T-helper 2 cell treated with Interferon-gamma antibody and Interleukin-4, amounts not matched to agents 5 μg/mL and 100 μg/mL, for 36 hours (primary cell): ENCODE data around the gene CREBBP.

ENCODE experiments used
- DNase-seq: peaks from one replicate; pipeline ENCODE4 v3.0.0; 2021; ENCODE audit warnings: low spot score
- H3K27ac Mint-ChIP-seq: one replicate; pipeline ENCODE4 v1.8.0; 2021; ENCODE audit warnings: mild to moderate bottlenecking, mixed read lengths
- H3K27me3 Mint-ChIP-seq: one replicate; pipeline ENCODE4 v1.8.0; 2021; ENCODE audit warnings: low read depth, mixed read lengths
- H3K36me3 Mint-ChIP-seq: one replicate; pipeline ENCODE4 v1.8.0; 2021; ENCODE audit warnings: low read depth, mixed read lengths
- H3K4me1 Mint-ChIP-seq: one replicate; pipeline ENCODE4 v1.8.0; 2021; ENCODE audit warnings: low read depth, mixed read lengths
- H3K4me3 Mint-ChIP-seq: one replicate; pipeline ENCODE4 v1.8.0; 2022; ENCODE audit warnings: mild to moderate bottlenecking, moderate library complexity, mixed read lengths
- H3K9me3 Mint-ChIP-seq: one replicate; pipeline ENCODE4 v1.8.0; 2021; ENCODE audit warnings: mixed read lengths

The CREBBP gene

GRCh38 chr16:3776316-3776715, 104.2 kb downstream of the CREBBP start:
- Mint-ChIP-seq H3K9me3 (no peaks in the 10 kb centered on the region), H3K36me3 (peaks cover 41% of the 10 kb centered on the region), H3K27ac (no peak overlapping the region), H3K27me3 (no peaks in the 10 kb centered on the region), H3K4me3 (no peak overlapping the region), H3K4me1 (peaks cover 5% of the 10 kb centered on the region)
- DNase-seq: no peak

- H3K27ac Mint-ChIP-seq: no peak overlapping the region
- H3K4me3 Mint-ChIP-seq: no peak overlapping the region
- H3K4me1 Mint-ChIP-seq: no peaks in the 10 kb centered on the region
- H3K27me3 Mint-ChIP-seq: no peaks in the 10 kb centered on the region
- H3K36me3 Mint-ChIP-seq: peaks cover 45% of the 10 kb centered on the region
- H3K9me3 Mint-ChIP-seq: no peaks in the 10 kb centered on the region
- no peak for DNase-seq
Measured at GRCh38 chr16:3774819-3775218, 105.7 kb downstream of the CREBBP start.

- H3K9me3 Mint-ChIP-seq: no peaks in the 10 kb centered on the region
- DNase-seq: no peak
- H3K36me3 Mint-ChIP-seq: peaks cover 47% of the 10 kb centered on the region
Measured at GRCh38 chr16:3774156-3774767, 106.3 kb downstream of the CREBBP start.

GRCh38 chr16:3773663-3774062, 106.8 kb downstream of the CREBBP start:
- Mint-ChIP-seq H3K27me3 (no peaks in the 10 kb centered on the region), H3K36me3 (peaks cover 49% of the 10 kb centered on the region), H3K4me1 (no peaks in the 10 kb centered on the region), H3K27ac (no peak overlapping the region), H3K4me3 (no peak overlapping the region), H3K9me3 (no peaks in the 10 kb centered on the region)
- DNase-seq: no peak

More at GRCh38 chr16:3774156-3774767, 106.3 kb downstream of the CREBBP start:
- Mint-ChIP-seq H3K4me3 (no peak overlapping the region), H3K27me3 (no peaks in the 10 kb centered on the region), H3K27ac (no peak overlapping the region), H3K4me1 (no peaks in the 10 kb centered on the region)

- Mint-ChIP-seq H3K27ac (no peak overlapping the region), H3K9me3 (no peaks in the 10 kb centered on the region), H3K4me1 (no peaks in the 10 kb centered on the region), H3K27me3 (no peaks in the 10 kb centered on the region), H3K36me3 (peaks cover 57% of the 10 kb centered on the region), H3K4me3 (no peak overlapping the region)
- no peak for DNase-seq
Measured at GRCh38 chr16:3771513-3771912, 109.0 kb downstream of the CREBBP start.

GRCh38 chr16:3770530-3770929, 110.0 kb downstream of the CREBBP start:
- H3K4me3 Mint-ChIP-seq: no peak overlapping the region
- H3K27ac Mint-ChIP-seq: no peak overlapping the region
- no peaks in the 10 kb centered on the region for H3K9me3 Mint-ChIP-seq
- H3K4me1 Mint-ChIP-seq: no peaks in the 10 kb centered on the region
- H3K27me3 Mint-ChIP-seq: no peaks in the 10 kb centered on the region
- no peak for DNase-seq
- H3K36me3 Mint-ChIP-seq: peaks cover 57% of the 10 kb centered on the region

GRCh38 chr16:3769942-3770341, 110.6 kb downstream of the CREBBP start:
- Mint-ChIP-seq H3K27me3 (no peaks in the 10 kb centered on the region), H3K4me1 (no peaks in the 10 kb centered on the region), H3K9me3 (no peaks in the 10 kb centered on the region), H3K4me3 (no peak overlapping the region), H3K27ac (no peak overlapping the region), H3K36me3 (peaks cover 54% of the 10 kb centered on the region)
- DNase-seq: no peak

- no peak overlapping the region for H3K27ac Mint-ChIP-seq
- peaks cover 52% of the 10 kb centered on the region for H3K36me3 Mint-ChIP-seq
- no peaks in the 10 kb centered on the region for H3K27me3 Mint-ChIP-seq
Measured at GRCh38 chr16:3769013-3769412, 111.5 kb downstream of the CREBBP start.

DNA sequence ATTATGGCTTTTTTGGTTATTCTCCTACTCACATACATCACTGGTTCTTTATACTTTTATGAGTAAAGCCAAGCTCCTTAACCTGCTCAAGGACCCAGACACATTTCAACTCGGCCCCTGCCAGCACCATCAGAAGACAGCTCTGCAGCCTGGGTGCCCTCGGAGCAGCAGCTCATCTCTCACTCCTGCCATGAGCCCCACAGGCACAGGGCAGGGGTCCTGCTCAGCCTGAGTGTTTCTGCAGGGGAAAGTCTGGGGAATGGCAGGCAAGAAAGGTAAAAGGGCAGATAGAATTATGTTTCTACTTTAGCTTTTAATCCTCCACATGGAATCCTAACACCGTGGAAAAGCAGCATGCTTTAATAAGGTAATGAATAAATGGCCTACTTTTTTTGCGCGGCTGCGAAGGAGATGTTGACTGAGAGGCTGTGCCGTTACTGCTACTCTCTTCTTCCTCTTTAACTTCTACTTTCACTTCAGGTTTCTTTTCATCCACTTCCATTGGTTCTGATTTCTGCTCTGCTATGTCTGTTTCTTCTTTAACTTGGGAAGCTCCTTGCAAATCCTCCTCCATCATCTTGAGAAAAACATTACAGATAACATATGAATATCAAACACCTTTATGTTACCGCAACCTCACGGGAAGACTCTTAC, 113.1 kb downstream of the CREBBP start:
- no peaks in the 10 kb centered on the region for H3K9me3 Mint-ChIP-seq
- DNase-seq: no peak
- no peaks in the 10 kb centered on the region for H3K4me1 Mint-ChIP-seq
- H3K36me3 Mint-ChIP-seq: peaks cover 50% of the 10 kb centered on the region
- H3K4me3 Mint-ChIP-seq: no peak overlapping the region
- no peak overlapping the region for H3K27ac Mint-ChIP-seq
- H3K27me3 Mint-ChIP-seq: no peaks in the 10 kb centered on the region

More at GRCh38 chr16:3769013-3769412, 111.5 kb downstream of the CREBBP start:
- Mint-ChIP-seq H3K9me3 (no peaks in the 10 kb centered on the region), H3K4me3 (no peak overlapping the region), H3K4me1 (no peaks in the 10 kb centered on the region)
- DNase-seq: no peak

GRCh38 chr16:3766177-3766576, 114.3 kb downstream of the CREBBP start:
- Mint-ChIP-seq H3K27ac (no peak overlapping the region), H3K4me3 (no peak overlapping the region), H3K4me1 (no peaks in the 10 kb centered on the region), H3K27me3 (no peaks in the 10 kb centered on the region), H3K36me3 (peaks cover 54% of the 10 kb centered on the region), H3K9me3 (no peaks in the 10 kb centered on the region)
- no peak for DNase-seq

- H3K4me3 Mint-ChIP-seq: no peak overlapping the region
Measured at GRCh38 chr16:3764409-3764808, 116.1 kb downstream of the CREBBP start.

GRCh38 chr16:3762107-3762750, 118.3 kb downstream of the CREBBP start:
- Mint-ChIP-seq H3K27me3 (no peaks in the 10 kb centered on the region), H3K9me3 (no peaks in the 10 kb centered on the region), H3K4me3 (no peak overlapping the region), H3K36me3 (peaks cover 37% of the 10 kb centered on the region), H3K27ac (no peak overlapping the region), H3K4me1 (no peaks in the 10 kb centered on the region)
- no peak for DNase-seq

More at GRCh38 chr16:3764409-3764808, 116.1 kb downstream of the CREBBP start:
- Mint-ChIP-seq H3K4me1 (no peaks in the 10 kb centered on the region), H3K27me3 (no peaks in the 10 kb centered on the region), H3K36me3 (peaks cover 40% of the 10 kb centered on the region), H3K9me3 (no peaks in the 10 kb centered on the region), H3K27ac (no peak overlapping the region)
- DNase-seq: no peak

DNA sequence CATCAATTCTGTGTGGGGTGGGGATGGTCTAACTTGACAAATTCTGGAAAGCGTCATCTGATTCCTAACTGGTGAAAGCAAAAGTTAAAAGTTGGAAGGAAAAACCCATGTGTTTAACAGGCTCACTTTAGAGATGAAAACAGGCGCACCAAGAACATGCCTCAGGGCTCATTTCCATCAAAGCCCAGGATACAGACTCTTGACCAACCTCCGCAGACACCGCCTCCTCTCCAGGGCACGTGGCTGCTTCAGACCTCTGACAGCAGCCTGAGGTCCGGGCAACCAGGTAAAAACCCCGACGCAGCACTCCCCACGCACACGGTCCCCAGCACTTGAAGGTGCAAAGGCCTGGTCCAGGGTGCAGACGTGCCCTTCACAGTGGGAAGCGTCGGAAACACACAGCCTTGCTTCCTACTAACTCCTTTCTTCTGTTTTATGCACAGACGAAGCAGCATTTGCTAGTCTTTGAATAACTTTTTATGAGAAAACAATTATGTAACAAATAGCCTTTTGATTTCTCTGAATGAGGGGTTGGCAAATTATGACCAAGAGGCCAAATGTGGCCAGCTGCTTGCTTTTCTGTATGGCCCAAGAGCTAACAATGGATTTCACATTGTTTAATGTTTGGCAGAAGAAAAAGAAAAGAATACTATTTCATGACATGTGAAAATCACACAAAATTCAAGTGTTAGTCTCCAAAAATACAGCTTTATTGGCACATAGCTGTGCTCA, 119.0 kb downstream of the CREBBP start:
- Mint-ChIP-seq H3K4me1 (no peaks in the 10 kb centered on the region), H3K36me3 (peaks cover 32% of the 10 kb centered on the region), H3K27ac (no peak overlapping the region), H3K27me3 (no peaks in the 10 kb centered on the region), H3K4me3 (no peak overlapping the region), H3K9me3 (no peaks in the 10 kb centered on the region)
- no peak for DNase-seq

- H3K27ac Mint-ChIP-seq: no peak overlapping the region
Measured at GRCh38 chr16:3760518-3760917, 120.0 kb downstream of the CREBBP start.

More at GRCh38 chr16:3760518-3760917, 120.0 kb downstream of the CREBBP start:
- Mint-ChIP-seq H3K27me3 (no peaks in the 10 kb centered on the region), H3K36me3 (peaks cover 30% of the 10 kb centered on the region), H3K4me1 (no peaks in the 10 kb centered on the region), H3K9me3 (no peaks in the 10 kb centered on the region), H3K4me3 (no peak overlapping the region)
- no peak for DNase-seq
